Activated T-helper 1 cell treated with anti-CD3 and anti-CD28 coated beads, Interleukin-2, amount 50 U/mL, for 16 hours (primary cell): Measurements from ENCODE around the gene SPDYC.
"Not testable (repeated sequence)": the region's sequence is repeated elsewhere in the genome, so short reads cannot be mapped to it uniquely, and the experiment has no call there.

Experiments
- DNase-seq, 2 donors: peaks; one replicate each; pipeline ENCODE4 v3.0.0-alpha.2; 2020; ENCODE audit warnings: low read depth in 1 of 2, low spot score in 1 of 2

Gene SPDYC

GRCh38 chr11:65134240-65134951, 35.6 kb upstream of the SPDYC start, which contains the start of gene SYVN1:
SYVN1 (minus strand) TSS chr11:65134519; CDS start chr11:65133601, 918 bp downstream.
- peak; percentile 86 to 88 for DNase-seq

DNA sequence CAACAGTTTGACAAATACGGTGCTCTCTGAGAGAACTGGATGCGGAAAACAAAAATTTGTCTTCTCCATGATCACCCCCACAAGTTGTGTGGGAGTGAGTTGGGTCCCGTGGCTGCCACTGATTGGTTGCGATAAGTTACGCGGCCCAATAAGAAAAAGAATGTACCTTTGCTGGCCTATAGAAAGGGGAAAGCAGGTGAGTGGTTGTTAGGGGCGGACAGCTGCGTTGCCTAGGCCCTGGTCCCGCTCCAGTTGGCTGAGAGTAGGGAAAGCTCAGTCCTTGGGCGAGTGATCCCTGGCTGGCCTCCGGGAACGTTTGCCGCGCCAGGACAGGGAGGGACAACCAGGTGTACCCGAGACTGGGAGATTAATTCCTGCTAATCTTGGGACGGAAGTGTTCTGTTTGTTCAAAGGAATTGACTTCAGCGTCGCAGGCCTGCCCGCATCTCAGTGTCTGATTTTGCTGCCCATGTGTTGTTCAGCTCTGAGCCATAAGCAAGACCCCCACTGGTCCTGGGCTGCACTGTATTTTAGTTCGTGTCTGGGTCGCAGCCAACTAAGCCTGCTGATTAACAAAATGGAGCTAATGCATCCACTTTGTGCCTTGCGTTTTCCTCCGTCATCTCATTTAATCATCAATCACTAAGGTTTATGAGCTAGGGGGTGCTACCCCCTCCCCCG, 34.9 kb upstream of the SPDYC start:
- DNase-seq: peak; percentile 59 to 75

DNA sequence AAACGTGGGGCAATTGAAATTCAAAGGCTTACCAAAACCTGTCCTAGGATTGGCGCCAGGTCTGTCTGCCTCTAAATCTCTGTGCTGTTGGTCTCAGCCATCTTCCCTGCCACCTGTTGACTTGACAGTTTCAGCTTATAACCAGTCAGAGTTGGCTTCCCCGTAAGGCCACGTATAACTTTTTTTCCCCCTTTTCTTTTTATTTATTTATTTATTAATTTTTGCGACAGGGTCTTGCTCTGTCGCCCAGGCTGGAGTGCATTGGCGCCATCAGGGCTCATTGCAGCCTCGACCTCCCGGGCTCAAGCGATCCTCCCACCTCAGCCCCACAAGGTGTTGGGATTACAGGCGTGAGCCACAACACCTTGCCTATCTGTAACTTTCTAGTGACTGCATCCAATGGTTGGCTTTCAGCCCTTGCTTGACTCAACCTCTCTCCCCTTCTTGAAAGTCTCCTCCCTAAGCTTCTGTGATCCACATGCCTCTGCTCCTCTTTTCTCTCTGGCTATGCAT, 34.3 kb upstream of the SPDYC start:
- DNase-seq: no peak

DNA sequence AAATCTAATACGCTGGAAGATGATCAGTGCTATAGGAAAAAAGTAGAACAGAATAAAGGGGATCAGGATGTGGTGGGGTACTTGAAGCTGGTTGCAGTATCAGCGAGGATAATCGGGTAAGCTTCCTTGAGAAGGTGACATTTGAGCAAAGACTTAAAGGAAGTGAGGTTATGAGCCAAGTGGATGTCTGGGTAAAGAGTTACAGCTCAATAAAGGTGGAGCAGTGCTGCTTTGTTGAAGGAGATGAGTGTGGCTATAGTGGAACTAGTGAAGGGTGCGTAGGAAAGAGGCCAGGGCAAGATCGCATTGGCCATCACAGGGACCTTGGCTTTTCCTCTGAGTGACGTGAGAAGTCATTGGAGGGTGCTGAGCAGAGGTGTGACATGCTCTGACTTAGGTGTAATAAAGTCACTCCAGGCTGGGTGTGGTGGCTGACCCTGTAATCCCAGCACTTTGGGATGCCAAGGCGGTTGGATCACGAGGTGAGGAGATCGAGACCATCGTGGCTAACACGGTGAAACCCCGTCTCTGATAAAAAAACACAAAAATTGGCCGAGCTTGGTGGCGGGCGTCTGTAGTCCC, 33.4 kb upstream of the SPDYC start:
- no peak for DNase-seq

DNA sequence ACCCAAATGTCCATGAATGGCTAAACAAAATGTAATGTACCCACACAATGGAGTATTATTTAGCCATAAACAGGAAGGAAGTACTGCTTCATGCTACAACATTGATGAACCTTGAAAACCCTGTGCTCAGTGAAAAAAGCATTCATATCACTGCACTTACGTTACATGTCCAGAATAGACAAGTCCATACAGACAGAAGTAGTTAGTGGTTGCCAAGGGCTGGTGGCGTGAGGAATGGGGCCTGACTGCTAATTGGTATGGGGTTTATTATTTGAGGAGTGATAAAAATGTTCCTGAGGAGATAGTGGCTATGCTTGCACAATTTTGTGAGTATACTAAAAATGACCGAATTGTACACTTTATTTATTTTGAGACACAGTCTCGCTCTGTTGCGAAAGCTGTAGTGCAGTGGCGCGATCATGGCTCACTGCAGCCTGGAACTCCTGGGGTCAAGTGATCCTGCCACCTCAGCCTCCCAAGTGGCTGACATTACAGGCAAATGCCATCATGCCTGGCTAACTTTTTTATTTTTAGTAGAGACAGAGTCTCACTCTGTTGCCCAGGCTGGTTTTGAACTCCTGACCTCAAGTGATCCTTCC, 28.0 kb upstream of the SPDYC start:
- DNase-seq: no peak

DNA sequence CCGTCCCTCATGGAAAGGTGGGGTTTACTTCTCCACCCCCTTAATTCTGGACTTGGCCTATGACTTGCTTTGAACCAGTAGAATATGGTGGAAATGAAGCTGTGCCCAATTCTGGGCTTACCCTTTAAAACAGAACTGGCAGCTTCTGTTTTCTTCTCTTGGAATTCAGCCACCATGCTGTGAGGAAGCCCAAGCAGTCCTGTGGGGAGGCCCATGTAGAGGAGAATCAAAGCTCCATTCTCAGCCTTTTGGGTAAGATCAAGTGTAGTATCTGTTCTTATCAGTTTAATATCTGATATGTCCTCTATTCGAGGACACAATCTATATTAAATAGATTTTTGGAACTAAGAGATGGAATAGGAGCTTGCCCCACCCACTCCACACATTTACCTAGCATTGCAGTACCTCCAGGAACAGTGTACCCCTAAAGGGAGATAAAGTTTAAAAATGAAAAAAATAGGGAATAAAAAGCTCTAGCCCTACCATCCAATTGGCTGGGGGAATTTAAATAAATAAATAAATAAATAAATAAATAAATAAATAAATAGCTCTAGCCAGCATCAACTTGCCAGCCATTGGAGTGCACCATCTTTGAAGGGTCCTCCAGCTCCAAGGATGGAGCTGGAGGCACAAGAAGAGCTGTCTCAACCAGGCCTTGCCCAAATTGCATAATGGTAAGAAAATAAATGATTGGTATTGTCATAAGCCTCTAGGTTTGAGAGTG, 22.5 kb upstream of the SPDYC start:
- no peak for DNase-seq

DNA sequence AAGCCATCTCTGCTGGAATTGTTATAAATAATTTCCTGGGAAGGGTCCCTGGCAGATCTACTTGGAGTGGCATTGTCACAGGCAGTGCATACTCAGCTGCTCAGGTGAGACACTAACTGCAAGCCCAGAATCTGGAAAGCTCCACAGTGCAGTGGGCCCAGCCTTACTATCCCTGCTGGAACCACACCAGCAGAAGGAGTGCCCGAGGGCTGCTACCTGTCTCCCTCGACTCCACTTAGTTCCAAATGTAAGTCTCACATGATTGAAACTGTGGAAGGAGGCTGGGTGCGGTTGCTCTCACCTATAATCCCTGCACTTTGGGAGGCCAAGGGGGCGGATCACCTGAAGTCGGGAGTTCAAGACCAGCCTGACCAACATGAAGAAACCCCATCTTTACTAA, 21.4 kb upstream of the SPDYC start:
- DNase-seq: no peak

GRCh38 chr11:65150131-65150508, 19.9 kb upstream of the SPDYC start:
- DNase-seq: not testable (repeated sequence)

- no peak for DNase-seq
Observed at GRCh38 chr11:65150509-65151299, 19.3 kb upstream of the SPDYC start.

DNA sequence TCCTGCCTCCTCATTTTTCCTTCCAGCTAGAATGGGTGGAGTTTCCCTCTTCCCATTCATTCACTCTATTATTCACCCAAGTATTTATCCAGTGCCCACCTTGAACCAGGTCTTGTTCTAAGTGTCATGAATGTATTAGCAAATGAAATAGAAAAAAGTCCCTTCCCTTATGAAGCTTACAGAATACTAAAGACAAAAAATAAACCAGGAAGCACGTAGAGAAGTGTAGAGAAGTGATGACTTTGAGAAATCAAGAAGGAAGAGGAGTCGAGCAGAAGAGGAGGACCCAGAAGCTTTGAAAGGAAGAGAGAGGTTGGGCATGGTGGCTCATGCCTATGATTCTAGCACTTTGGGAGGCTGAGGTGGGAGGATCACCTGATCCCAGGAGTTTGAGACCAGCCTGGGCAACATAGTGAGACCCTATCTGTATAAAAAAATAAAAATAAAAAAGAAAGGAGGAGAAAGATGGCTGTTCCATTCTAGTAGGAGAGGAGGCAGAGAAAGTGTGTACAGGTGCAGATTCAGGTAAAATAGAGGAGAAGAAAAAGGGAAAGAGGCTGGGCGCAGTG, 18.6 kb upstream of the SPDYC start:
- DNase-seq: no peak

DNA sequence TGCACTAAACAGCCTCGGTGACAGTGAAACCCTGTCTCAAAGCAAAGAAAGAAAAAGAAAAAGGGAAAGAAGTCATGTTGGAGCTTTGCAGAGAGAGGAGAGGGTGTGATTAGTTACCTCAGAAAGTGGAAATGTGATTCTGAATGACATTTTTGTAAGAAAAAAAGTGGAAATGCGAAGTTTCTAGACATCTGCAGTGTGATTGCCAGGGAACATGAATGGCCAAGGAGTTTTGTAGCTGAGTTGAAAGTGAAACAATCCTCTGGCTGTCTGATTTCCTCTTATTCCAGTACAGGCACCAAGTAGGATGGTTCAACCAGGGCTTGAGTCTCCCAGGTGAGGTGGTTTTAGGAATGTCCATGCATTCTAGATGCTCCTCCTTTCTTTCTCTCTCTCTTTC, 17.9 kb upstream of the SPDYC start:
- DNase-seq: no peak

DNA sequence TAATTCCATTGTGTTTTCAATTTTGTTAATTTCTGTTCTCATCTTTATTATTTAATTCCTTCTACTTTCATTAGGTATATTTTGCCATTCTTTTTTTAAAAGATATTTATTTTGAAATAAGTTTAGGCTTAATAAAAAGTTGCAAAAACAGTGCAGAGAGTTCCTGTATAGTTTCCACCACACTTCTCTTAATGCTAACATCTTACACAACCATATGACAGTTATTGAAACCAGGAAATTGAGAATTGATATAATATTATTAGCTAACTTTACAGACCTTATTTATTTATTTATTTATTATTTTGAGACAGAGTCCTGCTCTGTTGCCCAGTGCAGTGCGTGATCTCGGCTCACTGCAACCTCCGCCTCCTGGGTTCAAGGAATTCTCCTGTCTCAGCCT, 13.8 kb upstream of the SPDYC start:
- no peak for DNase-seq

GRCh38 chr11:65156926-65157325, 13.1 kb upstream of the SPDYC start:
- DNase-seq: no peak

- DNase-seq: no peak
Observed at GRCh38 chr11:65157336-65157735, 12.7 kb upstream of the SPDYC start.

DNA sequence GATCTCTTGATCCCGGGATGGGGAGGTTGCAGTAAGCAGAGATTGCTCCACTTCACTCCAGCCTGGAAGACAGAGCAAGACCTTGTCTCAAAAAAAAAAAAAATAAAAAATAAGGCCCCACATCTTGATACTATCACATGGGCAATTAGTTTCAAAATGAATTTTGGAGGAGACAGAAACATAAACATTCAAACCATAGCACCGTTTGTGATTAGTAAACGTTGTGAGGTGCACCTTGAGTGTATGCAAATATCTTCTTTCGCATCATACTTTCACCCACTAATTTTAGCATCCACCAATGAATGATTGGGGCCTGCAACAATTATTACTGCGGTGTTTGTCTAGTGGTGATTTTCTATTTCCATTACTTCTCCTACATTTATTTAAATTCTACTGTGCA, 11.0 kb upstream of the SPDYC start:
- no peak for DNase-seq

DNA sequence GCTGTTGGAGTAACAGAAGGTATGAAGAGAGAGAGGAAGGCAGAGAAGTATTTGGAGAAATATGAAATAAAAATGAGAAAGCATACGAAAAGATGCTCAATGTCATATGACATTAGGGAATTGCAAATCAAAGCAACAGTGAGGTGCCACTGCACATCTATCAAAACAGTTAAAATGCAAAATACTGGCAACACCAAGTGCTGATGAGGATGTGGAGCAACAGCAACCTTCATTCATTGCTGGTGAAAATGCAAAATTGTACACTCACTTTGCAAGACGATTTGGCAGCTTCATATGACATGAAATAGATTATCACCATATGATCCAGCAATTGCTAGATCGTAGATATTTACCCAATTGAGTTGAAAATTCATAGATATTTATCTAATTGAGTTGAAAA, 9.4 kb upstream of the SPDYC start:
- no peak for DNase-seq

DNA sequence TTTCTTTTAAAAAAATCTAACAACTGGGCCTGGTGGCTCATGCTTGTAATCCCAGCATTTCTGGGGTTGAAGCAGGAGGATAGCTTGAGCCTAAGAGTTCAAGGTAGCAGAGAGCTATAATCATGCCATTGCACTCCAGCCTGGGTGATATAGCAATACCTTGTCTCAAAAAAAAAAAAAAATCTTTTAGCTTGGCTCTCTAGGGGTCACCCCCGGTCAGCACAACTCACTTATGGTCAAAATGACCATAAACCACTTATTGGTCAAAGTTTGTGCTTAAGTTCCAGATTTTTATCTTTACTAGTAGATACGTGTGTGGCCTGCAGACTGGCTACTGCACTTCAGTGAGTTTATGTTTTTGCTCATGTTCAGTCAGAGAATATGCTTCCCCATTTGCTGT, 6.3 kb upstream of the SPDYC start:
- DNase-seq: no peak

DNA sequence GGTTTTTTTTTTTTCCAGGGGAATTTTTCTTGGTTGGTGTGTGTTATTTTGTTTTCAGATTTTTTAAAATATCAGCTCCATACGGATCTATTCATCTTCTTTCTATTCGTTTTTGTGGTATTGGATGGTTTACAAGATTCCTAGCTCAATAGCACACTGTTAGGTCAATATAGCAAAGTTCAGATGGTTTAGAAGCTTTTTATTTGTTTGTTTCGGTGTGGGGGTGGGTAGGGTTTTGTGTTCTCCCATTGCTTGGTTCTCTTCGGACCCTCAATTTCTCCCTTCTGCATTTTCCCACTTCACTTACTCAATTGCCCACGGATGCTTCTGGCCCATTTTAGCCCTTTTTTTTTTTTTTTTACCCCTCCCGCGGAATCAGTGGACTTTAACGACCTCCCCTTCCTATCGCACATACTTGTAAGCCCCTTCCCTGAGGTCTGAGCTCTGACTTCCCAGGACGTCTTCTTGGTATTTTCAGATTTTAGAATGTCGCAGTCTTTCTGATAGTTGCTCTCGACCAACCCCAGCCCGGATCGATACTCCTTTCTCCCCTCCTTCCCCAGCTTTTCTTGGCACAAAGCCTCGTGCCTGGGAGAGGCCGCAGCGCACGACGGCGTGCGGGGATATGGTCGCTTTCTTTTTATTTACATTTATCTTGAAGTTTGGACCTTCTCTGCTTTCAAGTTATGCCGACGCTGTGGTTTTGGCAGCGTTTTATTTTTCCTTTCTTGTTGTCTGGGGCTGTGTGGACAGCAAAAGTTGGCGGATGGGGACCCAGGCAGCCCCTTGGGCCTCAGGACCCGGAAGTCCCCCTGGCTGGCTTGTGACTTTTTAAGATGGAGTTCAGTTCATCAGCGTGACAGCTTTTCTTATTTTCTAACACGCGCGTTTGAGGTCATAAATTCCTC, 4.4 kb upstream of the SPDYC start:
- DNase-seq: no peak

- no peak for DNase-seq
Observed at GRCh38 chr11:65166893-65167292, 3.1 kb upstream of the SPDYC start.
